ENCODE measurements around the gene TLCD2. TPM values are rescaled to one million over a fixed set of nuclear protein-coding genes. Genes with fewer than 3 reads are reported as not detected.

Gene TLCD2
- total RNA-seq, 3 donors from 2014 or later, result 29.0 to 45.6 (median 37.6) TPM

DNA sequence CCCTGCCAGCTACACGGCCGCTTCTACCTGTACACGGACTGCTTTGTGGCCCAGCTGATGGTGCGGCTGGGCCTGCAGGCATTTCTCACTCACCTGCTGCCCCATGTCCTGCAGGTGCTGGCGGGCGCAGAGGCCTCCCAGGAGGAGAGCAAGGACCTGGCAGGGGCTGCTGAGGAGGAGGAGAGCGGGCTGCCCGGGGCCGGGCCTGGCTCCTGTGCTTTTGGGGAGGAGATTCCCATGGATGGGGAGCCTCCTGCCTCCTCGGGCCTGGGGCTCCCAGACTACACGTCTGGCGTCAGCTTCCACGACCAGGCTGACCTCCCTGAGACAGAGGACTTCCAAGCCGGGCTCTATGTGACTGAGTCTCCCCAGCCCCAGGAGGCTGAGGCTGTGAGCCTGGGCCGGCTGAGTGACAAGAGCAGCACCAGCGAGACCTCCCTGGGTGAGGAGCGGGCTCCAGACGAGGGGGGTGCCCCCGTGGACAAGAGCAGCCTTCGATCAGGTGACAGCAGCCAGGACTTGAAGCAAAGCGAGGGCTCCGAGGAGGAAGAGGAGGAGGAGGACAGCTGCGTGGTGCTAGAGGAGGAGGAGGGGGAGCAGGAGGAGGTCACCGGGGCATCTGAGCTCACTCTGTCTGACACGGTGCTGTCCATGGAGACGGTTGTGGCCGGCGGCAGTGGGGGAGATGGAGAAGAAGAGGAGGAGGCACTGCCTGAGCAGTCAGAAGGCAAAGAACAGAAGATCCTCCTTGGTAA lies 17.9 kb upstream of the TLCD2 start:
- H3K9me3 ChIP-seq, result no peaks in the 10 kb centered on the region
- no peaks in the 10 kb centered on the region for H3K36me3 ChIP-seq (ENCODE audit: low read depth)
- no peak for ATAC-seq
- intact Hi-C loops (cut with DNase I, micrococcal nuclease), result no loop called here
- H3K4me3 ChIP-seq, result no peak overlapping the region
- H3K4me1 ChIP-seq (ENCODE audit: low read depth), result peaks cover 26% of the 10 kb centered on the region
- DNase-seq, result no peak
- TF ChIP-seq, protein P1, sequence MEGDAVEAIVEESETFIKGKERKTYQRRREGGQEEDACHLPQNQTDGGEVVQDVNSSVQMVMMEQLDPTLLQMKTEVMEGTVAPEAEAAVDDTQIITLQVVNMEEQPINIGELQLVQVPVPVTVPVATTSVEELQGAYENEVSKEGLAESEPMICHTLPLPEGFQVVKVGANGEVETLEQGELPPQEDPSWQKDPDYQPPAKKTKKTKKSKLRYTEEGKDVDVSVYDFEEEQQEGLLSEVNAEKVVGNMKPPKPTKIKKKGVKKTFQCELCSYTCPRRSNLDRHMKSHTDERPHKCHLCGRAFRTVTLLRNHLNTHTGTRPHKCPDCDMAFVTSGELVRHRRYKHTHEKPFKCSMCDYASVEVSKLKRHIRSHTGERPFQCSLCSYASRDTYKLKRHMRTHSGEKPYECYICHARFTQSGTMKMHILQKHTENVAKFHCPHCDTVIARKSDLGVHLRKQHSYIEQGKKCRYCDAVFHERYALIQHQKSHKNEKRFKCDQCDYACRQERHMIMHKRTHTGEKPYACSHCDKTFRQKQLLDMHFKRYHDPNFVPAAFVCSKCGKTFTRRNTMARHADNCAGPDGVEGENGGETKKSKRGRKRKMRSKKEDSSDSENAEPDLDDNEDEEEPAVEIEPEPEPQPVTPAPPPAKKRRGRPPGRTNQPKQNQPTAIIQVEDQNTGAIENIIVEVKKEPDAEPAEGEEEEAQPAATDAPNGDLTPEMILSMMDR (IDR thresholded peaks at IDR 0.05), result no peak

DNA sequence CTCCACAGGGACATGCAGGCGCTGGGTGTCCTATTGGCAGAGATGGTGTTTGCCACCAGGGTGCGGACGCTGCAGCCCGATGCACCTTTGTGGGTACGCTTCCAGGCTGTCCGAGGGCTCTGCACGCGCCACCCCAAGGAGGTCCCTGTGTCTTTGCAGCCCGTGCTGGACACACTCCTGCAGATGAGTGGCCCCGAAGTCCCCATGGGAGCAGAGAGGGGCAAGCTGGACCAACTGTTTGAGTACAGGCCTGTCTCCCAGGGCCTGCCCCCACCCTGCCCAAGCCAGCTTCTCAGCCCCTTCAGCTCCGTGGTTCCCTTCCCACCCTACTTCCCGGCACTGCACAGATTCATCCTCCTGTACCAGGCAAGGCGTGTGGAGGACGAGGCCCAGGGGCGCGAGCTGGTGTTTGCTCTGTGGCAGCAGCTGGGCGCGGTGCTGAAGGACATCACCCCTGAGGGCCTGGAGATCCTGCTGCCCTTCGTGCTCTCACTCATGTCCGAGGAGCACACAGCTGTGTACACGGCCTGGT lies 17.1 kb upstream of the TLCD2 start:
- no peak overlapping the region for H3K4me3 ChIP-seq
- H3K9me3 ChIP-seq, result no peaks in the 10 kb centered on the region
- DNase-seq (no peak), ATAC-seq (no peak)
- H3K36me3 ChIP-seq (ENCODE audit: low read depth), result no peaks in the 10 kb centered on the region
- TF ChIP-seq, protein P1 (IDR thresholded peaks at IDR 0.05), result no peak
- peaks cover 26% of the 10 kb centered on the region for H3K4me1 ChIP-seq (ENCODE audit: low read depth)
- intact Hi-C loops (cut with DNase I, micrococcal nuclease), result no loop called here

DNA sequence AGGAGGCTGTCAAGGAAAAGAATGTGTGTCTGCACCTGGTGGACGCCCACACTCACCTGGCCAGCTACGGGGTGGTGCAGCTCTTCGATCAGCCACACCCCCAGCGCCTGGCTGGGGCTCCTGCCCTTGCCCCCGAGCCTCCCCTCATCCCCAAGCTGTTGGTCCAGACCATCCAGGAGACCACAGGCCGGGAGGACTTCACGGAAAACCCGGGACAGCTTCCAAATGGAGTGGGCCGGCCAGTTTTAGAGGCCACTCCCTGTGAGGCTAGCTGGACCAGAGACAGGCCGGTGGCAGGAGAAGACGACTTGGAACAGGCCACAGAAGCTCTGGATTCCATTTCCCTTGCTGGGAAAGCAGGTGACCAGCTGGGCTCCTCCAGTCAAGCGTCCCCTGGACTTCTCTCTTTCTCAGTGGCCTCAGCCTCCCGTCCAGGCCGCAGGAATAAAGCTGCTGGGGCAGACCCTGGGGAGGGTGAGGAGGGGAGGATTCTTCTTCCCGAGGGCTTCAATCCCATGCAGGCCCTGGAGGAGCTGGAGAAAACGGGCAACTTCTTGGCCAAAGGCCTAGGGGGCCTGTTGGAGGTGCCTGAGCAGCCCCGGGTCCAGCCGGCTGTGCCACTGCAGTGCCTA lies 16.6 kb upstream of the TLCD2 start:
- Histone ChIP-seq H3K4me1 (ENCODE audit: low read depth) (peaks cover 26% of the 10 kb centered on the region), H3K4me3 (no peak overlapping the region), H3K36me3 (ENCODE audit: low read depth) (no peaks in the 10 kb centered on the region), H3K9me3 (no peaks in the 10 kb centered on the region)
- TF ChIP-seq, protein P1 (IDR thresholded peaks at IDR 0.05), result no peak
- intact Hi-C loops (cut with DNase I, micrococcal nuclease), result no loop called here
- ATAC-seq (no peak), DNase-seq (no peak)

DNA sequence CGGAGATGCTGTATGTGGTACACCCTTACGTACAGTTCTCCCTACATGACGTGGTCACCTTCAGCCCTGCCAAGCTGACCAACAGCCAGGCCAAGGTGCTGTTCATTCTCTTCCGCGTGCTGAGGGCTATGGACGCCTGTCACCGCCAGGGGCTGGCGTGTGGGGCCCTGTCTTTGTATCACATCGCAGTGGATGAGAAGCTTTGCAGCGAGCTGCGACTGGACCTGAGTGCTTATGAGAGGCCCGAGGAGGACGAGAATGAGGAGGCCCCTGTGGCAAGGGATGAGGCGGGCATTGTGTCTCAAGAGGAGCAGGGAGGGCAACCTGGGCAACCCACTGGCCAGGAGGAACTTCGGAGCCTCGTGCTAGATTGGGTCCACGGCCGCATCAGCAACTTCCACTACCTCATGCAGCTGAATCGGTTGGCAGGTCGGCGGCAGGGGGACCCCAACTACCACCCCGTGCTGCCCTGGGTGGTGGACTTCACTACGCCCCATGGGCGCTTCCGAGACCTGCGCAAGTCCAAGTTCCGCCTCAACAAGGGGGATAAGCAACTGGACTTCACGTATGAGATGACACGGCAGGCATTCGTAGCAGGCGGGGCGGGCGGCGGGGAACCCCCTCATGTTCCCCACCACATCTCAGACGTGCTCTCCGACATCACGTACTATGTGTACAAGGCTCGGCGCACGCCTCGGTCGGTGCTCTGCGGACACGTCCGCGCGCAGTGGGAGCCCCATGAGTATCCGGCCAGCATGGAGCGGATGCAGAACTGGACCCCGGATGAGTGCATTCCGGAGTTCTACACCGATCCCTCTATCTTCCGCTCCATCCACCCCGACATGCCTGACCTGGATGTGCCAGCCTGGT lies 15.7 kb upstream of the TLCD2 start:
- Histone ChIP-seq H3K36me3 (ENCODE audit: low read depth) (no peaks in the 10 kb centered on the region), H3K4me3 (no peak overlapping the region), H3K4me1 (ENCODE audit: low read depth) (peaks cover 26% of the 10 kb centered on the region), H3K9me3 (no peaks in the 10 kb centered on the region)
- DNase-seq (no peak), ATAC-seq (no peak)
- TF ChIP-seq, protein P1 (IDR thresholded peaks at IDR 0.05), result no peak
- intact Hi-C loops (cut with DNase I, micrococcal nuclease), result no loop called here

DNA sequence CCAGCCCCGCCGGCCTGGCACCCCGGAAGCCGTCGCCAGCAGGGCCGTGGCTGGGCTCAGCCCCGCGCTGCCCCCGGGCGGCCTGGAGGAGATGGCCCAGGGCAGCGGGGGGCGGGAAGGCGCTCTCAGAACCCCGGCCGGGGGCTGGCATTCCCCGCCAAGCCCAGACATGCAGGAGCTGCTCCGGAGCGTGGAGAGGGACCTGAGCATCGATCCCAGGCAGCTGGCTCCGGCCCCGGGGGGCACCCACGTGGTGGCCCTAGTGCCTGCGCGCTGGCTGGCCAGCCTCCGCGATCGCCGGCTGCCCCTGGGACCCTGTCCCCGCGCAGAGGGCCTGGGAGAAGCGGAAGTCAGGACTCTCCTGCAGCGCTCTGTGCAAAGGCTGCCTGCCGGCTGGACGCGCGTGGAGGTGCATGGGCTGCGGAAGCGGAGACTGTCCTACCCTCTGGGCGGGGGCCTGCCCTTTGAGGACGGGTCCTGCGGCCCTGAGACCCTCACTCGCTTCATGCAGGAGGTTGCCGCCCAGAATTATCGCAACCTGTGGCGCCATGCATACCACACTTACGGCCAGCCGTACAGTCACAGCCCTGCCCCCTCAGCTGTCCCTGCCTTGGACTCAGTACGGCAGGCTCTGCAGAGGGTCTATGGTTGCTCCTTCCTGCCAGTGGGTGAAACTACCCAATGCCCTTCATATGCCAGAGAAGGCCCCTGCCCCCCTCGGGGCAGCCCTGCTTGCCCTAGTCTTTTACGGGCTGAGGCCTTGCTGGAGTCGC lies 14.9 kb upstream of the TLCD2 start:
- Histone ChIP-seq H3K36me3 (ENCODE audit: low read depth) (no peaks in the 10 kb centered on the region), H3K4me3 (peak overlapping the region; percentile 82), H3K4me1 (ENCODE audit: low read depth) (peaks cover 33% of the 10 kb centered on the region), H3K9me3 (no peaks in the 10 kb centered on the region)
- peak in 1 of 3 donors; percentile 67 for DNase-seq
- intact Hi-C loops (cut with DNase I, micrococcal nuclease), result loop anchor here in 1 of 2 donors (5.0 kb wide), 1 partner anchor 57 kb away; no protein-coding TSS in a partner anchor
- peak; percentile 71 for ATAC-seq
- TF ChIP-seq, protein P1 (IDR thresholded peaks at IDR 0.05), result no peak
